A549 (cell line): ENCODE measurements around the gene AGRN. TPM values are rescaled to one million over a fixed set of nuclear protein-coding genes. Genes with fewer than 3 reads are reported as not detected.
A peak's percentile ranks its signal among the peaks of the same experiment; 100 is the strongest.

ENCODE experiments used
- ATAC-seq, 2 experiments: fragments of 200-7000 bp in 1 of 2; fragments of >200 bp in 1 of 2; cut with Nextera tagmentation in 1 of 2; cut with Tn5 transposase in 1 of 2; 3 replicates each; pipeline versions ENCODE4 v1.8.0 to v1.9.1; 2018 to 2020; ENCODE audit warnings: mild to moderate bottlenecking in 1 of 2, moderate library complexity in 1 of 2
- CTCF ChIA-PET: fragments of 300-600 bp; sonication (Branson Sonifier 250); formaldehyde crosslinking; extraction: SDS; loops from one replicate; lab custom pipeline; 2021; ENCODE audit warnings: antibody characterized with exemption, inconsistent platforms; lab: Yijun Ruan, JAX
- POLR2A ChIA-PET: fragments of 350-600 bp; formaldehyde crosslinking; extraction: SDS; loops from one replicate; lab custom pipeline; 2021; ENCODE audit warnings: antibody characterized with exemption, inconsistent platforms; lab: Yijun Ruan, JAX
- DNase-seq, 2 experiments: peaks; one replicate each; pipeline versions ENCODE4 v3.0.0 to v3.0.0-alpha.2; 2011 to 2016; ENCODE audit warnings: low read depth in 1 of 2, low spot score in 1 of 2
- FAIRE-seq: peaks from 2 replicates; lab custom pipeline; 2011; peaks lifted over from hg19 to GRCh38; lab: Jason Lieb, UNC
- H3K27ac ChIP-seq, 2 experiments: fragments of >200 bp; sonication (Bioruptor Twin); formaldehyde crosslinking; 3 replicates each; pipeline ENCODE4 v1.5.1; 2016 to 2017
- H3K4me1 ChIP-seq: fragments of >200 bp; sonication (Bioruptor Twin); formaldehyde crosslinking; 3 replicates; pipeline ENCODE4 v1.6.1; 2016
- H3K4me2 ChIP-seq: fragments of >200 bp; sonication (Bioruptor Twin); formaldehyde crosslinking; 3 replicates; pipeline ENCODE4 v1.6.1; 2016
- H3K4me3 ChIP-seq: fragments of >200 bp; sonication (Bioruptor Twin); formaldehyde crosslinking; 3 replicates; pipeline ENCODE4 v1.5.1; 2016
- H3K9me3 ChIP-seq: fragments of >200 bp; sonication (Bioruptor Twin); formaldehyde crosslinking; 3 replicates; pipeline ENCODE4 v1.6.1; 2016
- ATOH8 ChIP-seq: fragments of 250-450 bp; sonication (Bioruptor Pico); IDR thresholded peaks from 2 replicates; pipeline ENCODE4 v1.5.0; 2020; ENCODE audit warnings: low read depth, mild to moderate bottlenecking, moderate library complexity
- CBX8 ChIP-seq: fragments of 200-600 bp; sonication (generic); IDR thresholded peaks from 2 replicates; pipeline ENCODE4 v1.6.1; 2016
- CHD2 ChIP-seq: fragments of 150-350 bp; IDR thresholded peaks from 2 replicates; pipeline ENCODE4 v1.6.1; 2014; ENCODE audit warnings: low read length; ENCODE audit not compliant: partially characterized antibody
- EHF ChIP-seq: fragments of 250-450 bp; sonication (Bioruptor Pico); IDR thresholded peaks from 2 replicates; pipeline ENCODE4 v1.5.0; 2020; ENCODE audit warnings: mild to moderate bottlenecking
- ELK1 ChIP-seq: fragments of 150-350 bp; IDR thresholded peaks from 2 replicates; pipeline ENCODE4 v1.6.1; 2014; ENCODE audit warnings: low read depth, mild to moderate bottlenecking, low read length
- FOSB ChIP-seq: fragments of 250-450 bp; sonication (Bioruptor Pico); IDR thresholded peaks from 2 replicates; pipeline ENCODE4 v1.5.0; 2020; ENCODE audit warnings: mild to moderate bottlenecking, moderate library complexity
- HOXA7 ChIP-seq: fragments of 250-450 bp; sonication (Bioruptor Pico); IDR thresholded peaks from 2 replicates; pipeline ENCODE4 v1.5.0; 2020; ENCODE audit warnings: mild to moderate bottlenecking, moderate library complexity
- KDM5A ChIP-seq: fragments of 200-600 bp; sonication (generic); IDR thresholded peaks from 2 replicates; pipeline ENCODE4 v1.6.1; 2016; ENCODE audit warnings: antibody characterized with exemption, mild to moderate bottlenecking
- MAX ChIP-seq: IDR thresholded peaks from 2 replicates; pipeline ENCODE4 v1.6.1; 2012
- NFE2L2 ChIP-seq: fragments of 150-350 bp; conservative IDR thresholded peaks from 2 replicates; pipeline ENCODE4 v1.6.1; 2014; ENCODE audit warnings: low read length
- RARB ChIP-seq: fragments of 250-450 bp; sonication (Bioruptor Pico); IDR thresholded peaks from 2 replicates; pipeline ENCODE4 v1.8.0; 2021; ENCODE audit warnings: mild to moderate bottlenecking, moderate library complexity
- WGBS: methylation state at CpG from one replicate; pipeline ENCODE4 v1.1.6; 2017; ENCODE audit errors: missing lambda C conversion rate; 5-methylcytosine and 5-hydroxymethylcytosine counted together
- polyA plus RNA-seq, 4 experiments: library from polyadenylated mRNA; depleted of rRNA in 3 of 4; stranded (reverse); fragments of >200 nt; fragmentation: RNase III in 1 of 4; extraction: RNeasy Plus Mini Kit Qiagen cat#74134 plus additional on column Dnase treatment in 1 of 4; gene quantifications; 2 replicates in 3 of 4; 3 replicates in 1 of 4; pipeline ENCODE4 v1.2.3, GENCODE V29; 2011 to 2017
- TF ChIP-seq, protein P1 (sequence below): IDR thresholded peaks from 2 replicates; pipeline ENCODE4 v1.6.1; 2012; ENCODE audit warnings: low read depth, borderline replicate concordance
- TF ChIP-seq, protein P2 (sequence below): fragments of 200-600 bp; sonication (generic); IDR thresholded peaks from 2 replicates; pipeline ENCODE4 v1.6.1; 2016; ENCODE audit warnings: antibody characterized with exemption, mild to moderate bottlenecking, moderate library complexity

The AGRN gene
- polyA plus RNA-seq, 2 of the 4 experiments (the other 2 are of a cell fraction): 23.9 to 90.9 TPM

GRCh38 chr1:1004780-1005697, 14.9 kb upstream of the AGRN start:
- no peak for DNase-seq
- no peaks in the 10 kb centered on the region for H3K9me3 ChIP-seq
- no peak overlapping the region for H3K4me3 ChIP-seq
- POLR2A ChIA-PET: no interaction called here
- CTCF ChIA-PET: interaction anchor here (1.0 to 4.1 kb wide), 6 partner anchors 9 to 23 kb away, joined by 3 to 52 read pairs (median 6); partner anchors contain the start of genes ISG15 and PERM1
- H3K4me2 ChIP-seq: no peak overlapping the region
- peak overlapping the region in 1 of 2 experiments; percentile 43; a peak in 1 of 6 replicates for H3K27ac ChIP-seq
- ATAC-seq: no peak
- no peak for FAIRE-seq
- WGBS: 78% methylated on average over 15 of the region's 21 CpGs
- TF ChIP-seq RARB (no peak), CHD2 (no peak), FOSB (no peak), HOXA7 (CRISPR knock-in tag) (no peak), CBX8 (no peak), ATOH8 (no peak), NFE2L2 (no peak), KDM5A (no peak), MAX (no peak)
- TF ChIP-seq, protein P1, sequence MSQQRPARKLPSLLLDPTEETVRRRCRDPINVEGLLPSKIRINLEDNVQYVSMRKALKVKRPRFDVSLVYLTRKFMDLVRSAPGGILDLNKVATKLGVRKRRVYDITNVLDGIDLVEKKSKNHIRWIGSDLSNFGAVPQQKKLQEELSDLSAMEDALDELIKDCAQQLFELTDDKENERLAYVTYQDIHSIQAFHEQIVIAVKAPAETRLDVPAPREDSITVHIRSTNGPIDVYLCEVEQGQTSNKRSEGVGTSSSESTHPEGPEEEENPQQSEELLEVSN: no peak
- TF ChIP-seq, protein P2, sequence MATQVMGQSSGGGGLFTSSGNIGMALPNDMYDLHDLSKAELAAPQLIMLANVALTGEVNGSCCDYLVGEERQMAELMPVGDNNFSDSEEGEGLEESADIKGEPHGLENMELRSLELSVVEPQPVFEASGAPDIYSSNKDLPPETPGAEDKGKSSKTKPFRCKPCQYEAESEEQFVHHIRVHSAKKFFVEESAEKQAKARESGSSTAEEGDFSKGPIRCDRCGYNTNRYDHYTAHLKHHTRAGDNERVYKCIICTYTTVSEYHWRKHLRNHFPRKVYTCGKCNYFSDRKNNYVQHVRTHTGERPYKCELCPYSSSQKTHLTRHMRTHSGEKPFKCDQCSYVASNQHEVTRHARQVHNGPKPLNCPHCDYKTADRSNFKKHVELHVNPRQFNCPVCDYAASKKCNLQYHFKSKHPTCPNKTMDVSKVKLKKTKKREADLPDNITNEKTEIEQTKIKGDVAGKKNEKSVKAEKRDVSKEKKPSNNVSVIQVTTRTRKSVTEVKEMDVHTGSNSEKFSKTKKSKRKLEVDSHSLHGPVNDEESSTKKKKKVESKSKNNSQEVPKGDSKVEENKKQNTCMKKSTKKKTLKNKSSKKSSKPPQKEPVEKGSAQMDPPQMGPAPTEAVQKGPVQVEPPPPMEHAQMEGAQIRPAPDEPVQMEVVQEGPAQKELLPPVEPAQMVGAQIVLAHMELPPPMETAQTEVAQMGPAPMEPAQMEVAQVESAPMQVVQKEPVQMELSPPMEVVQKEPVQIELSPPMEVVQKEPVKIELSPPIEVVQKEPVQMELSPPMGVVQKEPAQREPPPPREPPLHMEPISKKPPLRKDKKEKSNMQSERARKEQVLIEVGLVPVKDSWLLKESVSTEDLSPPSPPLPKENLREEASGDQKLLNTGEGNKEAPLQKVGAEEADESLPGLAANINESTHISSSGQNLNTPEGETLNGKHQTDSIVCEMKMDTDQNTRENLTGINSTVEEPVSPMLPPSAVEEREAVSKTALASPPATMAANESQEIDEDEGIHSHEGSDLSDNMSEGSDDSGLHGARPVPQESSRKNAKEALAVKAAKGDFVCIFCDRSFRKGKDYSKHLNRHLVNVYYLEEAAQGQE: no peak
- H3K4me1 ChIP-seq: peaks cover 24% of the 10 kb centered on the region

DNA sequence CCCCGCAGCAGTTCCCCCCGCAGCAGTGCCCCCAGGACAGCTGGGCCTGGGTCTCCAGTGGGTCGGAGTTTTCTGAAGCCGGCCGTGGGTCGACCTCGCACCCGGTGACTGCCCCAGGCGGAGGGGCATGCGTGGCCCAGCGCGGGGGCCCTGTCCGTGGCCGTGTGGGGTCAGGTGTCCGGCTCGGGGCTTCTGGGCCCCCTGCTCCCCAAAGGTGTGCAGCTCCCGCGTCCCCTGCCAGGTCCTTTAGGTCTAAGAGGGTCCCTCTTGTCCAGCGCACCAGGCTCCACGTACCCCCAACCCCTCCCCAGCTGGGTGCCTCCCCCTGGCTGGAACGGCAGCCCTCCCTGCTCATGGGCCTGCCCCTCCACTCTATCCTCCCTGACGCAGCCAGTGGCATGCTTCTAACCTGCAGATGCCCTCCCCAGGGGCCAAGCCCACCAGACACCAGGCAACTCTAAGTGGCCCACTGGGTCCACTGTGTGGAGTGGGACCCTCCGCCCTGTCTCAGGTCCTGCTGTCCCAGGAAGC, 14.1 kb upstream of the AGRN start:
- POLR2A ChIA-PET: no interaction called here
- 95% methylated on average over 8 of the region's 23 CpGs for WGBS
- no peak for ATAC-seq
- peaks cover 24% of the 10 kb centered on the region for H3K4me1 ChIP-seq
- CTCF ChIA-PET: interaction anchor here (1.0 to 2.1 kb wide), 4 partner anchors 10 to 54 kb away, joined by 3 to 6 read pairs (median 4); no protein-coding TSS in a partner anchor
- H3K9me3 ChIP-seq: no peaks in the 10 kb centered on the region
- H3K27ac ChIP-seq: peak overlapping the region in 1 of 2 experiments; percentile 69; a peak in 3 of 6 replicates
- TF ChIP-seq ELK1: no peak
- TF ChIP-seq EHF: no peak
- no peak for DNase-seq
- H3K4me3 ChIP-seq: no peak overlapping the region
- peak overlapping the region; percentile 51 for H3K4me2 ChIP-seq
- FAIRE-seq: no peak
